ENCODE measurements around the gene PTPRJ.

GRCh38 chr11:47944632-47945031 is 35.7 kb upstream of the PTPRJ start:
- TF ChIP-seq CTCF (IDR thresholded peaks at IDR 0.05) (no peak), EZH2 (IDR thresholded peaks at IDR 0.05; ENCODE audit: borderline replicate concordance, insufficient read depth, low read depth, low read length, poor library complexity, severe bottlenecking) (no peak)
